ENCODE measurements around the gene KSR2.

Gene KSR2

DNA sequence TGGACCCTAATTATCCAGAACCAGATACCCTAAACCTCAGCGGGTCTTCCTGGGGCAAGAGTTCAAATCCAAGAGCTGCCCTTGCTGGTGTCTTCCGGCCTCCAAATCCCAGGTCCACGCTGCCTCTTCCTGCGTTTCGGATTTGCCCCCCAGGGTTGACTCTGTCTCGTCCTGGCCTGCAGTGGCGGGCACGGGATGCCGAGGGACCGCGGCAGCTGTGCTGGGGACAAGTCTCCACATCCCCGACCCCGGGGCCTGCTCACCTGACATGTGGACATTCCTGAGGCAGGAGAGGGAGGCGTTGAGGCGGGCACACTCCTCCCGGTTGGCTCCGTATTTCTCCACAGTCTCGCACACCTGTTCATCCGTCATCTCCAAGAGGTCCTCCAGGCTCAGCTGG, 113.6 kb downstream of the KSR2 start:
- DNase-seq, result no peak

DNA sequence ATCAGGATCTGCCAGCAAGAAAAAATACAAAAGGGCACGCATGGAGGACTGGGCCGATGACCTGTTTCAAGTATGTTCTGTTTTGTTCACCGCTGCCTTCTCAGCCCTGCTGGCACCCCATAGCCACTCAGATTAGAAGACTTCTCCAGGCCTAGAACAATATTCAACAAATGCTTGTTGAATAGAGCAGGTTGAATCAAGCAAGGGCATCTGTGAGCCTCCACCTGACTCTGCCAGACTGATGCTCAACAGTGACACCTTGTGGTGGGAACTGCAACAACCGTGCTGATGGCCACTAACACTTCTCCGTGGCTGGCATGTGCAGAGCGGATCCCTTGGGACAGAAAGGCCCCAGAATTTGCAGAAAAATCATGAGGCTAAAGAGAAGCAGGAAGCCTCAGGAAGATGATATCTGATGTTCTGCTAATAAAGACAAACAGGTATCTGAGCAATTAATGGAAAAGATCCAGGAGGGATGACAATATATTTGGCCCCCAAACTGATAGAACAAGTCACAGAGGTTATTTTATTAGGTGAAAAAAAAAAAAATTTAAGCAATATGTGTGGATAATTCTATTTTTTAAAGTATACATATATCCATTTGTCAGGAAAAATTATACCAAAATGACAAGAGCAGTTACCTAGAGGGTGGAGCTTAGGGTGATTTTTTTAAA, 114.3 kb downstream of the KSR2 start:
- peak; percentile 56 for DNase-seq

DNA sequence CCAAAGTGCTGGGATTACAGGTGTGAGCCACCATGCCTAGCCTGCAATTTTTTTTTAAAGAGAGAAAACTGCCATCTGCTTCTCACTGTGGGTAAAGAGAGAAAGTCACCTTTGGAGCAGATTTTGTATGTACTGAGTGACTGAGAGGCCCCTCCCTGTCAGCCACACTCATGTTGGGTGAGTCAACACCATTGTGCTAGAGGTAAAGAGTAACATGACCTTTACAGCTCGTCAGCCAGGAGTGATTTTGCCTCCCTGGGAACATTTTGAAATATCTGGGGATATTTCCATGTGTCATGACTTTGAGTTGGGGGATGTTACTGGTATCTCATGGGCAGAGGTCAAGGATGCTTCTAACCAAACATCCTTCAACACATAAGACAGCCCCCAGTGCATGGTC, 115.2 kb downstream of the KSR2 start:
- DNase-seq, result no peak

DNA sequence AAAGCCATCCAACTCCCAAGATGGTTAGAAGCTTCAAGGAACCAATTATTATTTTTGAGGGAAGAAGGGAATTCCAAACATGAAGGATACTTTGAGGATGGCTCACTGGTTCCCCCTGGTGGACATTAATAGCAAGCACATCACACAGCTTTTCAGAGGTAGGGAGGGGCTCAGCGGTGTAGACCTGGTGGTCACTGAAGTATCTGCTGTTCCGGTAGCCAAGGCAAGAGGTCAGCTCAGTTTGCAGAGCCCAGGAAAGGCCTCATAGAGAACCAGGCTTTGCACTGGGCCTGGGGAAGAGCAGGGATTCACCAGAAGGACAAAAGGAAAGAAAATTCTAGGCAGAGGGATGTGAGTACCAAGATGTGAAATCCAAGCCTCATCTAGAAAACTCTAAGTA, 118.7 kb downstream of the KSR2 start:
- DNase-seq, result no peak

DNA sequence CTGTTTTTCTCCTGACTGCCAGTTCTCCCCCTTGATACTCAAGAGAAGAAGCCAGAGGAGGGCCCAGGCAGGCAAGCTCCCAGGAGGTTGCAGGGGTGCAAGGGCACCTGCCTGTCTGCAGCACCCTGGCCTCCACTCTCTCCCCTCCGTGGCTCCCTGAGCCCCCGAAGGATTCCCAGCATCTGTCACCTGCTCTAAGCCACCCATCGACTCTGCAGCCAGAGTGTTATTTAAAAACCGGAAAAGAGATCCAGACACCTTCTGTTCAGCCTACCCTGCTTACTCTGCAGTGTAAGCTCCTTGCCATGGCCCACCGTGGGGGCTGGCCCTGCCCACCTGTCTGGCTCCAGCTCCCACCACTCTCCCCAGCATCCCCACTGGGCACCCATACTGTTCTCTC, 121.4 kb downstream of the KSR2 start:
- DNase-seq, result no peak

DNA sequence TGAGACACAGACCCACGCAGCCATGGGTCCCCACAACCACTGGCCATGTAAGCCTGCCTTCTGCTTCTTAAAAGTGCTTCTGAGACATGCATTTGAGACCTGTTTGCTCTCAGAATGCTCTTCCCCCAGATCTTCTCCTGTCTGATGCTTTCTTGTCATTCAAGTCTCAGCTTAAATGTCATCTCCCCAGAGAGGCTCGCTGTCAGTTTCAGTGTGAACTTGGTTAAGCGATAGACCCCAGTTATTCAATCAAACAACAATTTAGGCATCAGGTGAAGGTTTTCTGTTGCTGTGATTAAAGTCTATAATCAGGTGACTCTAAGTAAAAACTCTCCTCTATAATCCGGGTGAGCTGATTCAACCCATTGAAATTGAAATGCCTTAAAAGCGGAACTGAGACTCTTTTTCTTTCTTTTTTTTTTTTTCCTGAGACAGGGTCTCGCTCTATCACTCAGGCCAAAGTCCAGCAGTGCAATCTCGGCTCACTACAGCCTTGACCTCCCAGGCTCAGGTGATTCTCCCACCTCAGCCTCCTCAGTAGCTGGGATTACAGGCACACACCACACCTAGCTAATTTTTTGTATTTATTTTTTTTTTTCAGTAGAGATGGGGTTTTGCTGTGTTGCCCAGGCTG, 123.4 kb downstream of the KSR2 start:
- DNase-seq, result no peak

DNA sequence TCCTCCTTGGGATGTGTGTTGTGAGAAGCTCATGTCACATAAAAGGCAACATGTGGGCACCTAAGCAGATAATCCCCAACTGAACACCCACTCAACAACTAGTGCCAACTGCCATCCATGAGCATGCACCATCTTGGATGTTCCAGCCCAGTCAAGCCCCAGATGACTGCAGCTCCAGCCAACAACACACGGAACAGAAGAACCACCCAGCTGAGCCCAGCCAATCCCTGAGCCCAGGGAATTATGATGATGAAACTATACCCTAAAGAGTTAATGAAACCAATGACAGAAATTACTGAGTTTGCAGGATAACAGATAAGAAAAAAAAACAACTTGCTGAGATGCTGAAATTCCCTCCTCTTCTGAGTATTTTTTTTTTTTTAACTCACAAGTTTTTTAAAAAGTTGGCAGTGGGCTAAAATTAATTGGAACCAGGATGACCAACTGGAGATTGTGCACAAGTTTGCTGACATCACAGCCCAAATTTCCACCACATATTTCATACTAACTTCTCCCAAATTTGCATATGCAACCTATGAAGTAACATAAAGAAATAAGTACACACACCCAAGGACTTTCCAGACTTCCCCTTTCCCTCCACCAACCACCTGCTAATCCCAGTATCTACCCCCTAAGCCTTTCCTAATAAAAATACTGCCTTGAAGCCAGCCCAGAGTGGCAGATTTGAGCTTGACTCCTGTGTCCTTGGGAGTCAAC, 124.5 kb downstream of the KSR2 start:
- DNase-seq, result no peak

DNA sequence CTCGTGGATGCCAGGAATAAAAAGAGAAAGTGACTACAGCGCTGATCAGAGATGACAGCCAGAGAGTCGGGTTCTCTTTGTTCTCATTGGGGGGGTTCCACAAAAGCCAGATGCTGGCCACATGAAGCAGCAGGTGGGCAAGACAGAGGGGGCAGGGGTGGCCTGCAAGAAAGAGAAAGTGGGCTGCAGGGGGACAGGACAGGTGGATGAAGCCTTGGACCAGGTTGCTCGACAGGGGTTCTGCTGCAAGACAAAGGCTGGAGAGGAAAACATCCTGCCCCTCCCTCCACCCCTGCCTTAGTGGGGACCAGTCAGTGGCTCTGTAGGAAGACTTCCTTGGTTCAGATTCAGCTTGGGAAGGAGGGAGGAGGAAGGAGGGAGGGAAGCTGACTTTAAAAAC, 126.2 kb downstream of the KSR2 start:
- DNase-seq, result no peak

DNA sequence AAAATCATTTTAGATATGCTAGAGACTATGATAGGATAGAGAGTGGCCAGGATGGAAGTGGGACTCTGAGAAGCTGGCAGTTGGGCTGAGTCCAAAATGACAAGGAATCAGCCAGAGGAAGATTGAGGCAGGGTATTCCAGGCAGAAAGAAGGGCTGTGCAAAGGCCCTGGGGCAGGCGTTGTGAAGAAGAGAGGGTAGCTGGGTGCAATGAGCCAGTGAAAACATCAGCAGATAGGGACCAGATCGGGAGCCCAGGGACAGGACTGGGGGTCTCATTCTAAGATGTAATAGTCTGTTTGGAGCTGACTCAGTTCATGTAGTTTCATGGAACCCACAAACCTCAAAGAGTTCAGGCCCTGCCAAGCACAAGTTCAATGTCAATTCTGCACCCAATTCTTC, 126.6 kb downstream of the KSR2 start:
- DNase-seq, result no peak

DNA sequence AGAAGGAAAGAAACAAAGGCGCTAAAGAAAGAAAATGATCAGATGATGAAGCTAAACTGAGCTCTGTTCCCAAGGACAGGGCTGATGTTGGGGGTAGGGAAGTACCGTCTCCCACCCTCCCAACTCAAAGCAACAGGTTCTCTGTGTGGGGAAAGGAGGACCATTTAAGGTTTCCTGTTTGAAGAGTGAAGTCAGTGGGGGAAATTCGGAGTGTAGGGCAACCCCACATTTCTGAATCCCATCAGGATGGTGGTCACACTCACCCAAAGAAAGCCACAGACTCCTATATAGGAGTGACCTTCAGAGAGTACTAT, 131.1 kb downstream of the KSR2 start:
- no peak for DNase-seq

DNA sequence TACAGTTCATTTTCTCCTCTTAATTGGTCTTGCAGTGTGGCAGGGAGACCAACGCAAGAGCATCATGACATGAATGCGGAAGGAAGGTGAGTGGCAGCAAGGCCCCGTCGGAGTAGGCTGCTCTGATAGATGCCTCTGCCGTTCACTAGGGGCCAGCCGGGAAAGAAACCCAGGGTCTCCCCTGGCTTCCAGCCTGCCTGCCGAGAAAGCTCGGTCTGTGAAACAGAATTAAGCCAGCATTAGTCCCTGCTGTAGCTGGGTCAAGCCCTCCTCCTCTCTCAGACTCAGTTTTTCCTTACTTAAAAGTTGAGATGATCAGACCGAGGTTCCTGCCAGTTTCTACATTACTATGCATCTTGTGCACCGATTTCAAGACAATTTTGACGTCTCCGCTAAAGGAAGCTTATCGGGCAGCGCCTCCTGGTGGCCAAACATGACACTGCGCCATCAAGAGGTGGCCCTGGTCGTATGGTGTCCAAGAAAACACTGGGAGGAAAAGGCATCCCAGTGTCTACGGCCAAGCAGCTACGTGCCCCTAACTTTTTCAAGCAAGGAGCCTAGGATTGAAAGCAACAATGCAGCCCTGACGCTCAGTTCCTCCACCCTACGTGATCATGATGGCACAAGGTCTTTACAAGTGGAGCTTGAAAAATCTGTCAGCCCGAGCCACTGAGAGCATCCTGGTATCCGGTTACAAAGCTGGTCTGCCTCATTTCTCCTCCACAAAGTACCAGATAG, 131.6 kb downstream of the KSR2 start:
- peak; percentile 80 for DNase-seq

DNA sequence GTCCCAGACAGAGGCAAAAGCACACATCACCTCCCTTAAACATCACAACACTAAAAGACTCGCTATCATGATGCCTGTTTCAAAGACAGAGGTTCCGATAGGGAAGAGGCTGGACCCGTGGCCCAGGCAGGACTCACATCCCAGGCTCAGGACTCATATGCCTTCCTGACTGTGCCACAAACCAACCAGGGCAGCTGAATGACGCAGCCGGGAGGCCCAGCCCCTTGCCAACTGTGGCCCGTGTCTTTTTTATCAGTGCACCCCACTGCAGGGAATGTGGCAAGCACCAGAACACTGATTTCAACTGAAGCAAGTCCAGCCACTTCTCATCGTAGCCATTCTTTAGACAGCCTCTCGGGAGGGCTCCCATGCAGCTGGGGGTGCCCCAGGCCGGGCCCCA, 132.3 kb downstream of the KSR2 start:
- no peak for DNase-seq

DNA sequence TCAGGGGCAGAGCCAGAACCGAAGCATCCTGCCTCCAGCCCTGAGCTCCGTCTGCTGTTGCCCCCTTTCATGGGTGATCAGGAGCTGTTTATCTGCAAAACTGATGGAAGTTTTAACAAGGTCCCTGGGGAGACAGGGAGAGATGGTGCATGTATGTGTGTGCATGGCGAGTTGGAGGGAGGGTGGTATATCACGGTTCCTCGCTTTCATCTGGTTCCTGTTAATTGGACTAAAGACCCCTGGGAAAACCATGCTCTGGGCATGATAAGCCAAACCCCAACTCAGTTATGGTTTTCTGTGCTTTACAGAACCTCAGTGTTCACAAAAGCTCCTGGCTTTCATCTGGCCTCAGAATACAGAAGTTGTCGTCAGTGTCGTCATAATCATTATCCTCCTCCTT, 133.6 kb downstream of the KSR2 start:
- no peak for DNase-seq

DNA sequence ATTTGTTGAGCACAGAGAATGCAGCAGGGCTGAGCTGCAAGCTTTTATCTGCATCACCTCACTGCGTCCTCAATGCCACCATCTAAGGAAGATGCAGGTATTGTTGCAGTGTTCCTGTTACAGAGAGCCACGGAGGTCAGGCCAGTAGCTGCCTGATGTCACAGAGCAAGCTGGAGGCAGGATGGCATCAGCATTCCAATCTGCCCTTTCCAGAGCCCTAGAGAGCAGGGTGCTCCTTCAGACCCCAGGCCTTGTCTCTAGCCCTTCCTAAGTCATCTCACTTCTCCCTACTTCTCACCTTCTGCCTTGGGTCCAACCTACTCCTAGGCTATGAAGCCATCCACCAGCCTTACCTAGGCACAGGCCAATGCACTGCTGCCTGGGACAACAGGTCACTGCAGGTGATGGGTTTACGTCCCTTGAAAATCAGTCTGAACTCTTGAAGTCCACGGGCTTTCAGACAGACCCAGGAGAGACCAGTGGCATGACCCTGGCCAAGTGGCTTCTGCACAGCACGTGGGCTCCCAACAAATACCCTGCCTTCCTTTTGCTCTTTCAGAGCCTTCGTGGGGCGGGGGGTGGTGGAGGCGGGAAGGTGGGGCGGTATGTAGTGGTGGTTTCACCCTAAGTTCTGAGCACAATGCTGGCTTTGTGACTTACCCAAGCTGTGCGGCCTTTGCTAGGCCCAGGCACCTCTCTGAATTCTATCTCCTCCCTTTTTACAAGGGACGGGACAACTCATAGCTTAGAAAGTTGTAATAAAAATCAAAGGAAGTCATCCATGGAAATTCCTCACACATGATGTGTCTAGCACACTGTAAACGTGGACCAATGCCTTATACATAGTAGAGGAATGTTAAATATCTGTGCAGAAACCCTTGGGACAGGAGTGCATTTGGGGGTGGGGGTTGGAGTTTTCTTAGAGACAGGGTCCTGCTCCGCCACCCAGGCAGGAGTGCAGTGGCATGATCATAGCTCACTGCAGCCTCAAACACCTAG, 136.0 kb downstream of the KSR2 start:
- DNase-seq, result no peak

DNA sequence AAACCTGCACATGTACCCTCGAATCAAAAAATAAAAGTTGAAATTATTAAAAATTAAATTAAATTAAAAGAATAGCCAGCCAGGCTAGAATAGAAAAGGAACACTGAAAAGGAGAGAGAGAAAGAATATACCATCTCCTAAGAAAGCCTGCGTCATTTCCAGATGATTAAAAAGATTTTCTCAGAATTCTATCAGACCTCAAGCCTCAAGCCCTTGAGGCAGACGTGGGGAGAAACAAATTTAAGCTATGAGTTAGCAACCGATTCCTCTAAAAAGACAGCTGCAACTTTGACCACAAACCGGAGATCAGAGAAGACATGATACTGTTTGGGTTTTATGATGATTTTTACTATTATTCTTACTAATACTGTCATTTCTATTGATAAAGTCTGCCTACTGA, 138.3 kb downstream of the KSR2 start:
- DNase-seq, result no peak

DNA sequence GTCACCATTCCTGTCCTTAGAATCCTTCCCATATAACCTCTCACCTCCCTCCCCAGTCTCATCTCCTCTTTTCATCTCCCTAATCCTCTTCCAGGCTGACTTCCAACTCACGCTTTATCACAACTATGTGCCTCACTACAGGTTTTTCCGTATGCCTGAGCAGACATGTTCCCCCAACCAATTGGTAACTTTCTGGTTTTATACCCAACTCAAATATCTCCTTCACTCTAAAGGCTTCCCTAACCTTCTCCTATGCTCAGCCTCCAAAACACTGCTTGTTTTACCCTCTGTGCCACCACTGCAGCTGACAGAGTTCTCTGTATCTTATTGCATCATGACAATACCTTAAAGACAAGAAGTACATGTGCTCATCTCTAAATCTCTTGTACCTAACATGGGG, 139.7 kb downstream of the KSR2 start:
- no peak for DNase-seq

DNA sequence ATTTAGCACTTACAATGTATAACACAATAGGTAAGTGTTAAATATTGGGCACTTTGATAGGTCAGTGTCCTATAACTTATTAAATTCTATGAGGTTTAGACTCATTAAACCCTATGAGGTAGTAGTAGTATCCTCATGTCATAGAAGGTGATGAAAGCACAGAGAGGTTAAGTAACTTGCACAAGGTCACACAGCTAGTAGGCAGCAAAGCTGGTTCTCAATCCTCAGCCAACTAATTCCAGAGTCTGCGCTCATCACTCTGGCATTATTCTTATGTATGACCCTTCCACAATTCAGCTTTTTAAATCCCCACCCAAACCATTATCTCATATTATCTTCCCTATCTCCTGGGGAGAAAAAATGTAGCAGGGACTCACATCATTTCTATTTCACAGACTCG, 141.1 kb downstream of the KSR2 start:
- no peak for DNase-seq

DNA sequence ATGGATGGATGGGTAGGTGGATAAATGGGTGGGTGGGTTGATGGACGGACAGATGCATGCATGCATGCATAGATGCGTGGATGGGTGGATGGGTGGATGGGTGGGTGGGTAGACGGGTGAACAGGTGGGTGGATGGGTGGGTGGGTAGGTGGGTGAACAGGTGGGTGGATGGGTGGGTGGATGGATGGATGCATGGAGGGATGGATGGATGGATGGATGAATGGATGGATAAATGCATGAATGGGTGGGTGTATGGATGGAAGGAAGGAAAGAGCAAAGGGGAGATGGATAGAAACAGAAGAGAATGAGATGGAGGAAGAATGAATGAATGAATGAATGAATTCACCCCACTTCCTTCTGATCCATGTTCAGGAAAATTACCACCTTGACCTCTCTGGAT, 143.0 kb downstream of the KSR2 start:
- DNase-seq, result no peak

DNA sequence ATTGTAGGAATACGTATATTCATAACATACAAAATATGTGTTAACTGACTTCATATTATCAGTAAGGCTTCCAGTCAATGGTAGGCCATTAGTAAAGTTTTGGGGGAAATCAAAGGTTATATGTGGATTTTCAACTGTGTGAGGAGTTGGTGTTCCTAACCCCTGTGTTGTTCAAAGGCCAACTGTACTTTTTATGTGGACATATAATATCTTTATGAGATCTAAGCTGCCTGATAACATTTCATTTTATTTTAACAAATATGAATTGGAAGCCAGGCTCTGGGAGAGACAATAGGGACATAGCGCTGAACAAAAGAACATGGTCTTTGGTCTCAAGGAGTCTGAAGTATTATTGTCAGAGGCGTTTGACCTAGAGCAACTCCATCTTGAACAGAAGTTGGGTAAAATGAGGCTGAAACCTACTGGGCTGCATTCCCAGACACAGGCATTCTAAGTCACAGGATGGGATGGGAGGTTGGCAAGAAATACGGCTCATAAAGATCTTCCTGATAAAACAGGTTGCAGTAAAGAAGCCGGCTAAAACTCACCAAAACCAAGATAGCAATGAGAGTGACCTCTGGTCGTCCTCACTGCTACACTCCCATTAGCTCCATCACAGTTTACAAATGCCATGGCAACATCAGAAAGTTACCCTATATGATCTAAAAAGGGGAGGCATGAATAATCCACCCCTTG, 147.2 kb downstream of the KSR2 start:
- no peak for DNase-seq

DNA sequence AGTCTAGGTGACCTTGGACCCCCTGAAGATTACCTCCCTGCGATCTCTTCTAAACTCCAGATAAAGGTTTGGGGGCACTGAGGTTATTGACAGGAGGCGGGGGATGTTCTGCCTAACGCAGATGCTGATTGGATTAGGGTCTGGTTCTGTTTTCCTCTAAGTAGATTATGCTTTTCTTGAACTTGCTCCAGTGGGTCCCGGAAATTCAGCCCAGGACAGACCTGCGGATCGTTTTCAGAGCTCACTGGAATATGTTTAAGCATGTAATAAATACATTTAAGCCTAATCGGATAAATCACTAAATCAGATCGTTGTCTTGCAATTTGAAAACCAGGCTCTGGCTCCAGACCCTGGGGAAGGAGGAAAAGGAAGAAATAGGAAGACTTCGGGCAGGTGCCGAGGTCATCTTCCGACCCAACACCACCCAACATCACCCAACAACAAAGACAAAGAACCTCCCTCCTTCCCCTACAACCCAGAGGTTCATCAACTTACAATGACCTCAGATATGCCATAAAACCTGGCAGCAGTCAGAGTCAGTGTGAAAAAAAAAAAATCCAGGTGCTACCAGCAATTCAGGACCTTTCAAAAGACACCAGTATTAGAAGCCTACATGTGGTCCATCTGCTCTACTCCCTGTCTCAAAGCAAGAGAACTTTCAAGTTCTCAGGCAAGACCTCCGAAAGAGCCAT, 148.4 kb downstream of the KSR2 start:
- DNase-seq, result no peak

DNA sequence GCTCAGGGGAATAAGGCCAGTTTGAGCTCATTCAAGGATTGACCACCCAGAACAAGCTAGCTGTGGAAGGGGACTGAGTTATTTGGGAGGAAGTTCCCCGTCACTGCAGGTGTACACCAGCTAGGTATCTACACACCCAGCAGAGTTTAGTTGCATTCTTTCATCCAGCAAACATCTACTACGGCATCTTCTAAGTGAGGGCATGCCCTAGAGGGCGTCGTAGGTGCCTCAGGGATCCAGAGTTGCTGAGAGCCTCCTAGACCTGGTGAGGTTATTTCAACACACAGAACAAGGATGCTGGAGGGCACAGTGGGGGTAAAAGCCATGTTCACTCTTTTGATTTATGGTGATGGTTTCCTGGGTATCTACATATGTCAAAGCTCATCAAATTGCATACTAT, 149.6 kb downstream of the KSR2 start:
- DNase-seq, result no peak
